Measurements from ENCODE around the gene DPH1.
"Not testable (repeated sequence)": the region's sequence is repeated elsewhere in the genome, so short reads cannot be mapped to it uniquely, and the experiment has no call there.

Gene DPH1

DNA sequence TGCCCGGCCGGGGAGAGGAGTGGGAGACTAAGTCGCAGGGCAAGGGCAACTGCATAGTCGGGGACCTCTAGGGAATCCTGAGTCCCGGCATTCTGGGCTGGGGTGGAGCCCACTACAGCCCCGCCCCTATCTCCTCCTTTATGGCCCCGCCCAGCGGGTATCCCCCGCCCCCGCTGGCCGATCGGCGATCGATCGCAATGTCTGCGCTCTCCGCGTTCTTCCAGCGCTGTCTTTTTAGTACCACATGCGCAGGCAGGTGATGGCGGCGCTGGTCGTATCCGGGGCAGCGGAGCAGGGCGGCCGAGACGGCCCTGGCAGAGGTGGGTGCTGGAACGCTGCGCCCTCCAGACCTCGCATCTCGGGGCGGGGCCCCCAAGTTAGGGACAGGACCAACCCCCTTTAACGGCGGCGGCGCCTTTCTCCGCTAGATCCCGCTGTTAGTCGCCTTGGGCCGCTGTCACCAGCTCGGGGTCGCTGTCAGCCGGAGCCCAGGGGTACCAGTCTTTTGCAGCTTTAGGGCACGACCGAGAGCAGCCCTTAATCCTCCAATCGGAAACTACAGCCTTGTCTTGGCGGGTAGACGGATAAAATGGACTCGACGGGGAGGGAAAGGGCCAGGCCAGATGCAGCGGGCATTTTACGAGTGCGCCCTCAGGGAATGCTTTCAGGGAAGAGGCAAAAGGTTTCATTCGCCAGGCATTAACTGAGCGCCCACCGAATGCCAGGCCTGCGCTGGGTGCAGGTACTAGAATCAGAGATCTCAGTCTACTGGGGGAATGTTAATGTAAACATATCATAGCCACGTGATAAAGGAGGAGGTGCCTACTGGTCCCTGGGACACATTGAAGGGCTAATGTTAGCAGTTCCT, at the start of gene DPH1:
DPH1 (plus strand) TSS at position 243 of the 868 bp plus-strand sequence; CDS start at position 260, 17 bp downstream.
- peak; percentile 82 for DNase-seq

DNA sequence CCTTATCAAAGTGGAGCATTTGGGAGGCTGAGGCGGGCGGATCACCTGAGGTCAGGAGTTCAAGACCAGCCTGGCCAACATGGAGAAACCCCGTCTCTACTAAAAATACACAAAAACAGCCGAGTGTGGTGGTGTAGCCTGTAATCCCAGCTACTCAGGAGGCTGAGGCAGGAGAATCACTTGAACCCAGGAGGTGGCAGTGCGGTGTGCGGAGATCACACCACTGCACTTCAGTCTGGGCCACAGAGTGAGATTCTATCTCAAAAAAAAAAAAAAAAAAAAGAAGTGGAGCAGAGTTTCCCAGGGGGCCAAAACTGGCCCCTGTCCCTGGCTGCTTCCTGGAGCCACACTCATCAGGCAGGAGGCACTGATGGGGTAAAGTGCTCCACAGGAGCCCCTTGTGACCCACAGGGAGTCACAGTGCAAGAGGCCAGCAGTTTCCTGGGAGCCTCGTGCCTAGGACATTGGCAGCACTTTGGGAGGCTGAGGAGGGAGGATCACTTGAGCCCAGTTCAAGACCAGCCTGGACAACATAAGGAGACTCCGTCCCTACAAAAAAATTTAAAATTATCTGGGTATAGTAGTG, 49.2 kb upstream of the DPH1 start:
- no peak for DNase-seq

- not testable (repeated sequence) for DNase-seq
Observed at GRCh38 chr17:1982793-1983366, 47.1 kb upstream of the DPH1 start.

GRCh38 chr17:1985093-1985492, 44.9 kb upstream of the DPH1 start:
- DNase-seq, result no peak

DNA sequence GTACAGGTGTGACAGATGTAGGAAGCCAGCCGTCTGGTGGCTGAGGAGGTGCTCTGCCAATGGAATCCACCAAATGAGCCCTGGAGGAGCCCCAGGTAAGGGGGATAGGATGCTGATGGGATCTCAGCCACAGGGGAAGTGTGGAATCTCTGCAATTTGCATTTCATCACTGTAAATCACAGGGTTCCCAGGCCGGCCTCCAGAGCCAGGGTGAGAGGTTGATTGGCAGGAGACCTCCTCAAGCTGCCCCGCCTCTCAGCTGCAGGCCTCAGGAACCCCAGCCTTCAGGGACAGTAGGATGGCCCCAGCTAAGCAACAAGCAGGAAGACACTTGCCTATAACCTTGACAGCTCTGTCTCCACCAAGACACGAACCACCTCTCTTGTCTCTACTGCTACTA, 44.3 kb upstream of the DPH1 start:
- DNase-seq, result no peak

DNA sequence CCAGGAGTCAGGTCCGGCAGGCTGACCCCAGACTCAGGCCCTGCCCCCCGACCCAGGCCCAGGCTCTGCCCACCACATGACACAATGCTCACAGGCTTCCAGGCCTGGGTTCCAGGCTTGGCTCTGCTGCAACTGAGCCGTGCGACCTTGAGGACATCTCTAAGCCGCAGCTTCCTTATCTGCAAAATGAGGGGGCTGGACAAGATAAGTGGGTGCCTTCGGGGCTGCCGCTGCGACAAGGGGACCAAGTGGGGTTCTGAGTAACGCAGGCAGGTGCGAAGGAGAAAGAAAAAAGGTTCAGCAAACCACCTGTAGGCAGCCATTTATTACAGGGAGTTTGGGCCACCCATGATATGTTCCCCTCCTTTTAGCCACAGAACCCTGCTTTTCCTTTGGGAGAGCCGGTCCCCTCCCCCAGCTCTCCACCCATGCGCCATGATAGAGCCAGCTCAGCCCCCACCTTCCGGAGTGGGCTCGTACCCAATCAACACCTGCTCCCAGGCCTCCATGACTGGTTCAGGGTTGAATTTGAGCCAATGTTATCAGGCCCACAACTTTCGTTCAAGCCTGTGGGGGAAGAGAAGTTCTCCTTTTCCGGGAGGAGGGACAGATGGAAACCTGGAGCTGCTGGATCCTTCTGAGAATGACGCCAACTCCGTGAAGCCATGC, 43.0 kb upstream of the DPH1 start:
- no peak for DNase-seq

DNA sequence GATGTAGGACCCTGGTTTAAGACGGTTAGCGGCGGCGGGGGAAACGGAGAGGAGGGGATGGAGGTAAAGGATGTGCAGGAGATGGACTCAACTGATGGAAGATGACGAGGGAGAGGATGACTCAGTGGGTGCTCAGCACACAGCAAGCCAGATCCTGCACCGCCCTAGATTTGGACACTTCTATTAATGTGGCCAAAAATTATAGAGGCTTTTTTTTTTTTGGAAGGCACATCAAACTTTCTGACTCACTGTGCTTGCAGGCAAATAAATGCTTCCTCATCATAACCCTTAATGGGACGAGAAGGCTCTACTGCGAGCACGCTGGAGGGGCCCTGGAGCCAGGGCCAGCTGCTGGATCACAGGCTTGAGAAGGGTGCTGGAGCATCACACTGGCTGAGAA, 40.8 kb upstream of the DPH1 start:
- DNase-seq, result no peak

- DNase-seq, result no peak
Observed at GRCh38 chr17:1992541-1992940, 37.4 kb upstream of the DPH1 start.

DNA sequence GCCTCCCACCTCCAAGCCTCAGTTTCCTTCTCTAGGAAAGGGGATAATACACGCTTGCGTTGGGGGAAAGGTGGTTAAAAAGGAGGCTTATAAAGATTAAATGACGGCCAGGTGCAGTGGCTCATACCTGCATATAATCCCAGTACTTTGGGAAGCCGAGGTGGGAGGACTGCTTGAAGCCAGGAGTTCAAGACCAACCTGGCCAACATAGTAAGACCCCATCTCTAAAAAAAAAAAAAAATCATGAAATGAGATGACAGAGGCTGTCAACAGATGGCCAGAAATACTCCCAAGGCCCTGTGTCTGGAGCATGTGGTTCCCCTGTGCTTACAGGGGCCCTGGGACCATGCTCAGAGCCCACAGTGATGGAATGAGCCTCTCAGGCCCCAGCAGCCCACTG, 35.2 kb upstream of the DPH1 start:
- no peak for DNase-seq

GRCh38 chr17:1995321-1995892, 34.5 kb upstream of the DPH1 start:
- DNase-seq, result no peak

DNA sequence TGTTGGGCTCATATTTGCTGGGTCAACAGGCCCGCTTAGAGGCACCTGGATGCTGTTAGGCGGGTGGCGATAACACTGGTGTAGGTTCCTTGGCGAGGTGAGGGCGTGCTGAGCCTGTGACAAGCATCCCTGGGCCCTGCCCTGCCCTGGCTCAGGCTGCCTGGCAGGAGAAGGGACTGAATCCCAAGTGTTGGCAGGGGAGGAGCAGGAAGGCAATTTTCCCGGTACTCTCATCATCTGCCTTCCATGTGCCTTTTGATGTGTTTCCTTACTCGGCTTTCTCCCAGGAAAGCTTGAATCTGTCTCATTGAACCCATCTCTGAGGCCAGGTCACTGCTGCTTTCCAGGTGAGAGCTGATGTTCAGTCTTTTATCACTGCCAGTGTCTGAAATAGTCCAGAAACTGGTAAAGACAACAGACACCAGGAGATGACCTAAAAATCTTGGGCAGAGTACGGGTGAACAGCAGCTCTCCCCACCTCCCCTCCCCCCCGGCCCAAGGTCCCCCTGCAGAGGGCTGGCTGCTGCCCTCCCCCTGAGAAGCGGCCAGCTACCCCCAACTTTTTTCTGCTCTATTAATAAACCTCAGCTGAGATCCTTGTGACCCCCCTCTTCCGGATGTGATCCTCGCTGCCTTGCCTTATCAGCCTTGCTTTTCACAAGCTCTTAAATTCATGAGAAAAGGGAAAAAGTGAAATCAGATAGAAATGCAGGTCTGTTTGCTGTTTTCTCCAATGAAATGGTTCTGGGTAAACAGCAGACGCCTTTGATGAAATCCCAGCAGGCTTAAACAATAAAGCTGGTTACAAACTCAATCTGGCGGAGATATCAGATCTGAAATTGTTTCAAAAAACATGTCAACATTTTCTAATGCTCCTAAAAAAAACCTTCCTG, 33.8 kb upstream of the DPH1 start:
- no peak for DNase-seq

DNA sequence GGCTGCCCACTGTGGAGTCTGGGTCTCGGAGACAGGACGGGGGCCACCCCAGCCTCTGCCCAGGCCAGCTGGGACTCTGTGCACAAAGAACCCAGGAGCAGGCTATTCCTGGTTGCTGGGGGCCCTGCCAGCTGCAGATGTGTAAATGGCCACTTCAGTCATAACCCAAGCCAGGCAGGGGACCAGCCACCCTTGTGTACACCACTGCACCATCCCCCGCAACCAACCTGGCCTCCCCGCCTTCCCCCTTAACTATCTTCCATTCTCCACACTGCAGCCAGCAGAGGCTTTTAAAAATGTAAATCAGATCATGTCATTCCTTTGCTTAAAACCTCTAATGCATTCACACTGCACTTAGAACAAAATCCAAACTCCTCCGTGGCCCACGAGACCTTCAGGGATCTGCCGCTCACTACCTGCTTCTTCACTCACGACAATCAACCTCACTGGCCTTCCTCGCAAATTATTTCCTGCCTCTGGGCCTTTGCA, 33.1 kb upstream of the DPH1 start:
- no peak for DNase-seq

DNA sequence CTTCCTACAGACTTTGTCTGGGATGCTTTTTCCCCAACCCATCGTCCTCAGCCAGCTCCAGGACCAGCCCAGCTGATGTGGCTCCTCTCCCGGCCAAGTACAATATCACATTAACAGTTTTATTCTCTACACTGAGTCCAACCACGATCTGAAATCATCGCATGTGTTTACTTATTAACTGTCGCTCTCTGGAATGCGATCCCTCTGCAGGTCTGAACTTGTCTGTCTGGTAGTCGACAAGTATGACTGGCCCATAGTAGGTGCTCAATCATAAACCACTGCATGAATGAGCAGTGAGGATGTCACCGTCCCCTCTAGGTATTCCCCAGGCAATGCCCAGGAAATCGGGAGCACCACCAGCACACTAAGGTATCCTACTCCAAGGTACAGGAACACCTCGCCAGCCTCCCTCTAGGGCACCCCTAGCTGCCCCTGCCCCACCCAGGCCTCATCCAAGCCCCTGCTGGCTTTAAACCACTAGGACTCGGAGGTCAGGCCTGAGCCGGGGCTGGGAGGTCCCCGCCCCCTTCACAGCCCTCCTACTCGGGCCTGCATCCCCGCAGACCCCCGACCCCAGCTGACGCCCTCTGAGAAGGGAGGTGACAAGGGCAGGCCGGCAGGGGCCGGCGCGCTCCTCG, 32.5 kb upstream of the DPH1 start:
- no peak for DNase-seq

GRCh38 chr17:1997927-1998742, 31.8 kb upstream of the DPH1 start:
- no peak for DNase-seq

DNA sequence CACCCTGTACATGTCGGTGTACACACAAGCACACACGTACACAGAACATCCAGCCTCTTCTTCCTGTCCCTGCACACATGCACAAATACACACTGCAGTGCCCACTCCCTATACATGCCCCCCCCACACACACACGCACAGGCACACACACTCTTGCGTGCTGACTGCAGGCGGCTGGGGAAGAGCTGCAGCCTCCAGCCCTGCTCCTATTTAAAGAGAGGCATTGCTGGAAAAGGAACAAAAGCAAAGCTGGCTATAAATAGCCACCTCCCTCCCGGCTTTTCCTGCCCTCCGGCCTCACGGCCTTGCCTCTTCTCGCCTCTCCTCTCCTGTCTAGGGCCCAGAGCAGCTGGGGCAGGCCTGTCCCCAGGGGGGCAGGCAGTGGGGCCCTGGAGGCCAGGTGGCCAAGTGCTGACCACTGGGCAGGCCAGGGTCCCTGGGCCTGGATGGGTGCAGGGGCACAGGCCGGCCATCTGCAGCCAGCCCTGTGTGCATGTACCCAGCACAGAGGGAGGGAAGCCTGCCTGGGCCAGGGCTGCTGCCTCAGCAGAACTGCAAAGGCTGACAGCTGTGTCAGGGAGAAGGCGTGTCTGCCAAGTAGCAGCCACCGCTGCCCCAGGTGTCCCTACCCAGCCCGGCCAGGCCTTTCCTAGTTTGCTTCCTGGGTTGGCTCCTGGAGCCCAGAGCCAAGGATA, 30.2 kb upstream of the DPH1 start:
- no peak for DNase-seq

DNA sequence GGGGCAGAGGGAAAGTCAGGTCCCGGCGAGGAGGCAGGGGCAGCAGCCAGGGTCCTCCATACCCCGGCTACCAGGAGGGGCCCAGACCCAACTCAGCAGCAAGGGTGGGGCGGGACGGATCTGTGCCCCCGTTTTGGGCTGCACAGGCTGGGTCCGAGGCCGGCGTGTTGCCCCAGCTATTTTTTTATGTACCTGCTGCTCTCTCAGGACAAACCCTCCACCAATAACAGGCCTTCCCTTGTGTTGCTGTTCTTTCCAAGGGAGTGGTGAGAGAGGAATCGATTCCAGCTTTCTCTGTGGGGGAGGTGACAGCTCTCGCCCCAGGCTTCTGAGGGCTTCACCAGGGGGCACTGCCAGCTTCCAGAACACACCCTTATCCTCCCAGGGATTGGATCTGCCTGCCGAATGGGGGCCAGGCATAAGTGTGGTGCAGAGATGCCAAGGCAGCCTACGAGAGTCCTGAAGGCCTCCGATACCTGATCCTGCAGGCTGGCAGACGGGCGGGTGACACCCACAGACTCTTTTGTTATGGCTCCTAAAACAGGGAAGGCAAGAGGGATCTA, 27.1 kb upstream of the DPH1 start:
- no peak for DNase-seq

- DNase-seq, result no peak
Observed at GRCh38 chr17:2003525-2003924, 26.4 kb upstream of the DPH1 start.

GRCh38 chr17:2004435-2004952, 25.5 kb upstream of the DPH1 start:
- no peak for DNase-seq
